ENCODE measurements around the gene QRFPR. TPM values are rescaled to one million over a fixed set of nuclear protein-coding genes. Genes with fewer than 3 reads are reported as not detected.
"Not testable (repeated sequence)": the region's sequence is repeated elsewhere in the genome, so short reads cannot be mapped to it uniquely, and the experiment has no call there.

Gene QRFPR
- total and polyA plus RNA-seq, 2 of the 4 experiments (the other 2 are of a cell fraction): not detected

- BruUV-seq (replicated peaks); H3K18ac ChIP-seq (ENCODE audit: low read depth, low read length); H2AK9ac ChIP-seq (replicated peaks; ENCODE audit: low read depth, low read length, poor library complexity); H2BK15ac ChIP-seq (ENCODE audit: low read depth, low read length); H3K23ac ChIP-seq (ENCODE audit: low read depth, low read length); H3K36me3 ChIP-seq (ENCODE audit: control insufficient read depth, insufficient read depth, low read length); H2AK5ac ChIP-seq (ENCODE audit: low read depth, low read length); POLR2A ChIA-PET (ENCODE audit: unreplicated experiment); H3K4me1 ChIP-seq (ENCODE audit: control insufficient read depth, insufficient read depth, low read length); H3K27ac ChIP-seq (ENCODE audit: insufficient read depth, low read length); H3K4ac ChIP-seq (ENCODE audit: low read depth, low read length); H3K27me3 ChIP-seq (ENCODE audit: control insufficient read depth, insufficient read depth, low read length); H4K91ac ChIP-seq (ENCODE audit: insufficient read depth, low read depth, low read length); DNase-seq; H3K9me3 ChIP-seq (ENCODE audit: control insufficient read depth, insufficient read depth, low read length); H3K9ac ChIP-seq (ENCODE audit: low read depth, low read length); H2BK5ac ChIP-seq (ENCODE audit: low read depth, low read length, poor library complexity, severe bottlenecking); CTCF ChIA-PET; intact Hi-C loops (cut with micrococcal nuclease); H2AFZ ChIP-seq (replicated peaks; ENCODE audit: low read length, poor library complexity); ATAC-seq (ENCODE audit: low read depth); H2BK20ac ChIP-seq (ENCODE audit: low read depth, low read length); H3K56ac ChIP-seq (ENCODE audit: extremely low read depth, insufficient read depth, low read length); in situ Hi-C loops (cut with MboI; ENCODE audit: low sequenced_read_pairs); dilution Hi-C loops (cut with HindIII; ENCODE audit: low sequenced_read_pairs, unreplicated experiment); H3K79me1 ChIP-seq (ENCODE audit: low read depth in 1 of 2, low read length in 2 of 2); H4K8ac ChIP-seq (ENCODE audit: low read depth in 2 of 2, low read length in 2 of 2); H4K20me1 ChIP-seq (ENCODE audit: insufficient read depth, low read length); H2BK120ac ChIP-seq (ENCODE audit: low read depth, low read length); H3K4me2 ChIP-seq (ENCODE audit: low read depth, low read length); H4K5ac ChIP-seq (ENCODE audit: low read depth, low read length); H3K14ac ChIP-seq (replicated peaks; ENCODE audit: low read depth, low read length); H3K4me3 ChIP-seq (ENCODE audit: insufficient read depth, low read depth, low read length); H3K9me1 ChIP-seq (ENCODE audit: insufficient read depth, low read length): not testable (repeated sequence)
- no CpG with 5 or more reads among the region's 2 CpGs for WGBS, 2 experiments (ENCODE audit: extremely low coverage in 2 of 2, insufficient read length in 1 of 2)
Observed at GRCh38 chr4:121313430-121313829, 67.4 kb downstream of the QRFPR start.

All from IMR-90 (cell line).